OCI-LY1 (cell line): ENCODE results near the gene CHI3L1.

Experiments used
- H2AFZ ChIP-seq: fragments of 200-600 bp; sonication (generic), shearing (Covaris generic); 2 replicates; pipeline ENCODE4 v1.6.0; 2014; ENCODE audit warnings: antibody characterized with exemption, mild to moderate bottlenecking, low read length
- H3F3A ChIP-seq: fragments of 200-600 bp; sonication (generic), shearing (Covaris generic); 2 replicates; pipeline ENCODE4 v1.6.0; 2014; ENCODE audit warnings: mild to moderate bottlenecking, antibody characterized with exemption, low read length, moderate library complexity; ENCODE audit not compliant: insufficient read depth
- H3K27ac ChIP-seq: fragments of 200-600 bp; sonication (generic); 2 replicates; pipeline ENCODE4 v1.5.1; 2014; ENCODE audit warnings: low read length, mixed run types, mild to moderate bottlenecking, low read depth; ENCODE audit not compliant: poor library complexity, severe bottlenecking
- H3K27me3 ChIP-seq: fragments of 200-600 bp; sonication (generic); 2 replicates; pipeline ENCODE4 v1.6.0; 2014; ENCODE audit warnings: antibody characterized with exemption, mild to moderate bottlenecking, low read length, moderate library complexity; ENCODE audit not compliant: insufficient read depth
- H3K36me3 ChIP-seq: fragments of 200-600 bp; sonication (generic); 2 replicates; pipeline ENCODE4 v1.6.1; 2014; ENCODE audit warnings: mild to moderate bottlenecking, antibody characterized with exemption, low read length, moderate library complexity, mixed read lengths; ENCODE audit not compliant: insufficient read depth
- H3K4me1 ChIP-seq: fragments of 200-600 bp; sonication (generic); 2 replicates; pipeline ENCODE4 v1.5.1; 2014; ENCODE audit warnings: mild to moderate bottlenecking, low read length, moderate library complexity; ENCODE audit not compliant: insufficient read depth, severe bottlenecking
- H3K4me2 ChIP-seq: fragments of 200-600 bp; sonication (generic), shearing (Covaris generic); 2 replicates; pipeline ENCODE4 v1.6.1; 2014; ENCODE audit warnings: low read length
- H3K4me3 ChIP-seq: fragments of 200-600 bp; sonication (generic); 2 replicates; pipeline ENCODE4 v1.5.1; 2014; ENCODE audit warnings: low read length, low read depth, mild to moderate bottlenecking, mixed read lengths; ENCODE audit not compliant: poor library complexity, severe bottlenecking
- H3K79me2 ChIP-seq: fragments of 200-600 bp; shearing (Covaris generic); 2 replicates; pipeline ENCODE4 v1.6.1; 2016; ENCODE audit warnings: mixed run types, low read length, mixed read lengths; ENCODE audit not compliant: insufficient read depth
- H3K9ac ChIP-seq: fragments of 200-600 bp; sonication (generic), shearing (Covaris generic); 2 replicates; pipeline ENCODE4 v1.6.1; 2014; ENCODE audit warnings: mild to moderate bottlenecking, low read length, mixed read lengths
- H3K9me2 ChIP-seq: fragments of 200-600 bp; sonication (generic), shearing (Covaris generic); 2 replicates; pipeline ENCODE4 v1.6.1; 2014; ENCODE audit warnings: low read depth, mild to moderate bottlenecking, low read length, mixed read lengths
- H3K9me3 ChIP-seq: fragments of 200-600 bp; shearing (Covaris generic); 2 replicates; pipeline ENCODE4 v1.6.1; 2014; ENCODE audit warnings: low read length, mixed read lengths
- H4K20me1 ChIP-seq: fragments of 200-600 bp; sonication (generic), shearing (Covaris generic); 2 replicates; pipeline ENCODE4 v1.6.0; 2016; ENCODE audit warnings: mild to moderate bottlenecking, low read length; ENCODE audit not compliant: insufficient read depth
- CTCF ChIP-seq: fragments of 200-600 bp; sonication (generic), shearing (Covaris generic); IDR thresholded peaks from 2 replicates; pipeline ENCODE4 v1.5.1; 2017; ENCODE audit warnings: mild to moderate bottlenecking, antibody characterized with exemption, low read length, moderate library complexity, mixed read lengths
- EZH2 ChIP-seq: fragments of 200-600 bp; sonication (generic), shearing (Covaris generic); IDR thresholded peaks from 2 replicates; pipeline ENCODE4 v1.8.0; 2017; ENCODE audit warnings: borderline replicate concordance, mixed run types, mild to moderate bottlenecking, antibody characterized with exemption, low read length, moderate library complexity, mixed read lengths

The CHI3L1 gene

GRCh38 chr1:203179667-203180005, 6.9 kb downstream of the CHI3L1 start:
- no peaks in the 10 kb centered on the region for H3K27me3 ChIP-seq
- no peaks in the 10 kb centered on the region for H3K36me3 ChIP-seq
- no peak overlapping the region for H2AFZ ChIP-seq
- H3K9me3 ChIP-seq: no peaks in the 10 kb centered on the region
- H3K9ac ChIP-seq: no peak overlapping the region
- H3K4me2 ChIP-seq: no peak overlapping the region
- H3K27ac ChIP-seq: no peak overlapping the region
- no peaks in the 10 kb centered on the region for H3F3A ChIP-seq
- H4K20me1 ChIP-seq: no peaks in the 10 kb centered on the region
- H3K9me2 ChIP-seq: no peaks in the 10 kb centered on the region
- no peaks in the 10 kb centered on the region for H3K4me1 ChIP-seq
- H3K4me3 ChIP-seq: no peak overlapping the region
- TF ChIP-seq CTCF (no peak), EZH2 (no peak)
- no peaks in the 10 kb centered on the region for H3K79me2 ChIP-seq

GRCh38 chr1:203178821-203179666, 7.5 kb downstream of the CHI3L1 start:
- Histone ChIP-seq H3K9me3 (no peaks in the 10 kb centered on the region), H3K9me2 (no peaks in the 10 kb centered on the region), H3K79me2 (no peaks in the 10 kb centered on the region), H3F3A (no peaks in the 10 kb centered on the region), H3K4me2 (no peak overlapping the region), H3K36me3 (no peaks in the 10 kb centered on the region), H3K4me3 (no peak overlapping the region), H4K20me1 (no peaks in the 10 kb centered on the region), H2AFZ (no peak overlapping the region), H3K9ac (no peak overlapping the region), H3K4me1 (no peaks in the 10 kb centered on the region), H3K27me3 (no peaks in the 10 kb centered on the region), H3K27ac (no peak overlapping the region)
- TF ChIP-seq EZH2: no peak
- TF ChIP-seq CTCF: no peak

DNA sequence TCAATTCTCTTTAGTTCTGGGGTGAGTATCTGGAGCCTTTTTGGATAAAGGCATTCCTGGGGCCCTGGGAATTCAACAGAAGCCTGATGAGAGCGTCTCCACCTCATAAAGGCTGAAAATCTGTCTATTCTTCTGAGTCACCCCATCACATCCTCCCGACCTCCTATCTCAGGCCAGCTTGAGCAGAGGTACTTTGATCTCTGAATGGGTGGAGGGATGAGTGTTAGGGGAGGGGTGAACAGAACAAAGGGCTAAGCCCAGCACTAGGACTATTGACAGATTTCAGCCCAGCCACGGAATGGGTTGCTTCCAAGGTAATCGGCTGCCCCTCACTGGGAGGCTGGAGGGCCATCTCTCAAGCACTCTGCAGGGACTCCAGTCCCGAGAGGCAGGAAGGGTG, 8.4 kb downstream of the CHI3L1 start:
- Histone ChIP-seq H3K4me2 (no peak overlapping the region), H3K4me3 (no peak overlapping the region), H3K9ac (no peak overlapping the region), H3K79me2 (no peaks in the 10 kb centered on the region), H4K20me1 (no peaks in the 10 kb centered on the region), H3K27me3 (no peaks in the 10 kb centered on the region), H3F3A (no peaks in the 10 kb centered on the region), H3K36me3 (no peaks in the 10 kb centered on the region), H3K4me1 (no peaks in the 10 kb centered on the region), H3K9me2 (no peaks in the 10 kb centered on the region), H3K27ac (no peak overlapping the region), H2AFZ (no peak overlapping the region), H3K9me3 (no peaks in the 10 kb centered on the region)
- TF ChIP-seq CTCF (no peak), EZH2 (no peak)
